Skeletal muscle cell (primary cell): Measurements from ENCODE around the gene KIF26A.

Source experiments
- DNase-seq: peaks from one replicate; pipeline ENCODE4 v3.0.0-alpha.2; 2010; ENCODE audit warnings: low read depth
- H3K4me3 ChIP-seq: 2 replicates; pipeline ENCODE4 v1.5.1; 2011; ENCODE audit warnings: low read depth, mild to moderate bottlenecking, control low read depth, low read length, moderate library complexity

KIF26A gene

DNA sequence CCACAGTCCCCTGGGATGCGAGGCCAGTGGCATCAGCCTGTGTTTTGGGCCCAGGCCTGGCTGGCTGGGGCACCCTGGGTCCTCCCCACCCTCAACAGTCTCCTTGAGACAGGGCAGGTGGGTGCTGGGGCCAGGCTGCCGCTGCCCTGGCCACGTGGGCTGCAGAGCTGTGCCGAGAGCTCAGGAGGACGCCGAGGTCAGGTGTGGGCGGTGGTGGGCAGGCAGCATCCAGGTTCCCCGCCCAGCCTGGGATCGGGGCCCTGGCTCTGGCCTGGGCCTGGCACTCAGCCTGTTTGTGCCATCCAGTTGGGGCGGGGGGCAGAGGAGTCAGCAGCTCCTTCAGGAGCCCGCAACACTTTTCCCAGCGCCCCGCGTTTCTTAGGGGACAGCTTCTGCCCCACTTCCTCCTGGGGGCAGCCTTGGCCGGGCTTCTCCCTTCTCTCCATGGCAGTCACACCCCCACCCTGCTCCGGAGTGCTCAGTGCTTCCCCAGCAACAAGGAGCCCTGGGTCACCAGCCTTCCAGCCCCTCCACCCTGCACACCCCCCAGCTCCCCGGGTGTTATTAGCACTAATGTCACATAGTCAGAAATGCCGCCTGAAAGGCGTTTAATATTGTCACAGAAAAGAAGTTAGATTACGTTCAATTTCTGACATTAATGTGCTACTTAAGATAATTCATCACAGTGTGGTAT is 30.8 kb downstream of the KIF26A start:
- DNase-seq: no peak
- H3K4me3 ChIP-seq: no peak overlapping the region

DNA sequence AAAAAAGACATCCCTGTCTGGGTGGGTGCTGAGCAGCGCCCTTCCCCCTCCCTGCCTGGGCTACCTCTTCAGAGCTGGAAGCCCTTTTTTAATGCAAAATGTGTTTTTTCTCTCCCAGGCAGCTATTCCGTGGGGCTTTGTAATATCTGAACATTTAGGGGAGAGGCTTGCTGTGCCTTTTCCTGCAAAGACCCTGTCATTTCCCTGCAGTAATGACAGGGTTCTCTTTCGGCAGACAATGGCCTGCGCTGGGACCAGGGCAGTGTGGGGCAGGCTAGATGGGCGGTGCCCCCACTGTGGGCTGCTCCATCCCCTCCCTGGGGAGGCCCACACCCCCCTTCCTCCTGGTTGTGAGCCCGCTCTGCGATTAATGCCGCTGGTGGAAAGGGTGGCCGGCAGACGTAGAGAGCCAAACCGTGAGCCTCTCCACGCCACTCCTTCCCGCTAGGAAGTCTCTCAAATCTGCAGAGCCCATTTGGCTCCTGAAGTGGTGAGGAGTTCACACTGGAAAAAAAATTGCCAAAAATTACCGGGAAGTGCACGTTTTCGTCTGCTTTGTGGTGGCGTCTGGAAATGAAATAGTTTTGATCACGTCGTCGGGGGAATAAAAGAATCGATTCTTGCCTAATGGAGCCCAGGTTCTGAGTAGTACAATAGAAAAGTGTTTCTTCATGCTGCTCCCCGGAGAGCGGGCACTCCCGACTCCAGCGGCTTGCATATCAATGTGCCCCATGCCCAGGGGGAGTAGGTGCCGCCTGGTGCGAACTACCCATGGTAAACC is 31.5 kb downstream of the KIF26A start:
- no peak for DNase-seq
- H3K4me3 ChIP-seq: no peak overlapping the region

DNA sequence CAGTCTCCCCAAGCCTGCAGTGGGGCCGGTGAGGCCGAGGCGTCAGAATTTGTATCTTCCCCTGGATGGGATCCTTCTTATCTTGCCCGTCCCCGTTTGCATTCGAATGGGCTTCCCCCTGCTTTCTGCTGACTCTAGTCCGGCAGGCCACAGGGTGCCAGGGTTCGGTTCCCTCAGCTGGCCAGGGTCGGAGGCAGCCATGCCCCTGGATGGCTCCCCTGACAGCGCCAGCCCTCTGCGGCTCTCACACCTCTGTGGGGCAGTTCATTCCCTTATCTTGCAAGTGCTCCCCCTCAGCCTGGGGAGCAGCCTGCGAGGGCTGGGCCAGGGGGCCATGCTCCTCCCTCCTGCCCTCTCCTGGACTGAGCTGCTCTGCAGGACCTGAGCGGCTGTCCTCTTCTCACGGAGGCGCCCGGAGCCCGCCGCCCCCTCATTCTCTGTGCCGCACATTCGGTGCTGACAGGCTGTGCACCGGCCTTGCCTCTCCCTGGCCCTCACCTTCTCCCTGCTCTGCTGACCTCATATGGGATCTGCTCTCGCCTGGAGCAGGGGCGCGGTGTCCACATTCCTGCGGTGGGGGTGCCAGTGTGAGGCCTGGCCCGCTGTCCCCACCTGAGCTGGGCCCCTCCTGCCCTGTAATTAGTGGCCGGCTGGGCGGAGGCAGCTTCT is 32.8 kb downstream of the KIF26A start:
- no peak overlapping the region for H3K4me3 ChIP-seq
- no peak for DNase-seq

DNA sequence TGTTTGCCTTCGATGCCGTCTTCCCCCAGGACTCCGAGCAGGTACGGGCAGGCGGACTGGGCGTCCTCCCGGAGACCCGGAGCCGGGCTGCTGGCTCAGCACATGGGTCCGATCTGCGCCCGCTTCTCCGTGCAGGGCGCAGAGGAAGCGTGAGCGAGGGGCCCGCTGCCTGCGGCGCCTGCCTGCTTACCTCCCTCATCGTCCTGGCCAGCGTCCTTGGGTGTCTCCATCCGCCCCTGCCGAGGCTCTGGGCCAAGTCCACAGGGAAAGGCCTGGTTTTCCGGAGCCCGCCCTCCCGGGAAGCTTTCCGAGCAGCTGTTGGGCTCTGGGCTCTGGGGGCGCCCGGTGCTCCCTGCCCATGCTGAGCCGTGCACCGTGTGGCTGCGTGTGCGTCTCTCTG is 33.5 kb downstream of the KIF26A start:
- no peak for DNase-seq
- no peak overlapping the region for H3K4me3 ChIP-seq

DNA sequence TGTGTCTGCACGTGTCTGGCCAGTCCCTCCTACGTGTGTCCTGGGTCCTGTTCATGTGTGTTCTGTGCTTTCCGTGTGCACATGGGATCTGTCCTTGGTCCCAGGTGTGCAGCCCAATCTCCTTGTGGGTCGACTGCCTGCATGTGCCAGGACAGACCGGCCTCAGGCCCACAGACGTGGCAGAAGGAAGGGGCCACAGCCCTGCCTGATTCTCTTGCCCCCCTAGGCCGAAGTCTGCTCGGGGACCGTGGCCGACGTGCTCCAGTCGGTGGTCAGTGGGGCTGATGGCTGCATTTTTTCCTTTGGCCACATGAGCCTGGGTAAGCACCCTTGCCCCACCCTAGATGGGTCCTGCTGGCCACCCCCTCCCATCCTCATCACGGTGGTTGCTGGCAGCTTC is 34.0 kb downstream of the KIF26A start:
- no peak overlapping the region for H3K4me3 ChIP-seq
- no peak for DNase-seq

DNA sequence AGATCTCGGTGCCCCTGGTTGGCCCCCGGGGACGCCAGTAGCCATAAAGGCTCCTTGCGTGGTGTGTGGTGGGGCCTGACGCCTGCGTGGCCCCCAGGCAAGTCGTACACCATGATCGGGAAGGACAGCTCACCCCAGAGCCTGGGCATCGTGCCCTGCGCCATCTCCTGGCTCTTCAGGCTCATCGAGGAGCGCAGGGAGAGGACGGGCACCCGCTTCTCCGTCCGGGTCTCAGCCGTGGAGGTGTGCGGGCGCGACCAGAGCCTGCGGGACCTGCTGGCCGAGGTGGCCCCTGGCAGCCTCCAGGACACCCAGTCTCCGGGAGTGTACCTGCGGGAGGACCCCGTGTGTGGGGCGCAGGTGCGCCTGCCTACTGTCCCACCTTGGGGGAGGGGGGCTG is 34.5 kb downstream of the KIF26A start:
- H3K4me3 ChIP-seq: no peak overlapping the region
- no peak for DNase-seq

DNA sequence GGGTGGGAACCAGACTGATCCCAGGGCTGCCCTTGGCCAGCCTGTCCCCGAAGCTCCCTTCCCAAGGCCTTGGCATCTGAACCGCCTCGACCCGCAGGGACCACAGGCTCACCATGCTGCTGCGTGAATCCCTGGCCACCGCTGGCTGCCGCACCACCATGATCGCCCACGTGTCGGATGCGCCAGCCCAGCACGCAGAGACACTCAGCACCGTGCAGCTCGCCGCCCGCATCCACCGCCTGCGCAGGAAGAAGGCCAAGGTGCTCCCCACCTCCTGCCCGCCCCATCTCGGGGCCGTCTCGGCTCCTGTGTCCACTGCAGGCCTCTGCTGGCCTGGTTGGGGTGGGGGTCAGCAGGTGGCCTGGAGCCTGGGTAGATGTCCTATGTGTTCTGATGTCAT is 35.7 kb downstream of the KIF26A start:
- no peak for DNase-seq
- no peak overlapping the region for H3K4me3 ChIP-seq

DNA sequence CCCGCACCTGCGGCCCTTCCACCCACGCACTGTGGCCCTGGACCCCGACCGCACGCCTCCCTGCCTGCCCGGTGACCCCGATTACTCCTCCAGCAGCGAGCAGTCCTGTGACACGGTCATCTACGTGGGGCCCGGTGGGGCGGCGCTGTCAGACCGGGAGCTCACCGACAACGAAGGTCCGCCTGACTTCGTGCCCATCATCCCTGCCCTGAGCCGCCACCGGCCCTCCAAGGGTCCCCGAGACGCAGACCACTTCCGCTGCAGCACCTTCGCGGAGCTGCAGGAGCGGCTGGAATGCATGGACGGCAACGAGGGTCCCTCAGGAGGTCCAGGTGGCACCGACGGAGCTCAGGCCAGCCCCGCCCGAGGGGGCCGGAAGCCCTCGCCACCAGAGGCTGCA is 36.7 kb downstream of the KIF26A start:
- no peak for DNase-seq
- H3K4me3 ChIP-seq: no peak overlapping the region

DNA sequence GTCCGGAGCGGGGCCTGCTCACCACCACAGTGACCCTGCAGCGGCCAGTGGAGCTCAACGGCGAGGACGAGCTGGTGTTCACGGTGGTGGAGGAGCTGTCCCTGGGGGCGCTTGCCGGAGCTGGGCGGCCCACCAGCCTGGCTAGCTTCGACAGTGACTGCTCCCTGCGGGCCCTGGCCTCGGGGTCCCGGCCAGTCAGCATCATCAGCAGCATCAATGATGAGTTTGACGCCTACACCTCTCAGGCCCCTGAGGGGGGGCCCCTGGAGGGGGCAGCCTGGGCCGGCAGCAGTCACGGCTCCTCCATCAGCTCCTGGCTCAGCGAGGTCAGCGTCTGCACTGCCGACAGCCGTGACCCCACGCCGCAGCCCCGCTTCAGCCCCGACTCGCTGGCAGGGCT is 37.4 kb downstream of the KIF26A start:
- H3K4me3 ChIP-seq: no peak overlapping the region
- no peak for DNase-seq

DNA sequence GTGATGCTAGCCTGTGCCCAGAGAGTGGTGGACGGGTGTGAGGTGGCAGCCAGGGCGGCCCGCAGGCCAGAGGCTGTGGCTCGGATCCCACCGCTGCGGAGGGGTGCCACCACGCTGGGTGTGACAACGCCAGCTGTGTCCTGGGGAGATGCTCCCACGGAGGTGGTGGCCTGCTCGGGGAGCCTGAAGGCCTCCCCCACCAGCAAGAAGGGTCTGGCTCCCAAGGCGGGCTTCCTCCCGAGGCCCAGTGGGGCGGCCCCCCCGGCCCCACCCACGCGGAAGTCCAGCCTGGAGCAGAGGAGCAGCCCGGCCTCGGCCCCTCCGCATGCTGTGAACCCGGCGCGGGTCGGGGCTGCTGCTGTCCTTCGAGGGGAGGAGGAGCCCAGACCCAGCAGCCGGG is 38.2 kb downstream of the KIF26A start:
- H3K4me3 ChIP-seq: no peak overlapping the region
- no peak for DNase-seq

DNA sequence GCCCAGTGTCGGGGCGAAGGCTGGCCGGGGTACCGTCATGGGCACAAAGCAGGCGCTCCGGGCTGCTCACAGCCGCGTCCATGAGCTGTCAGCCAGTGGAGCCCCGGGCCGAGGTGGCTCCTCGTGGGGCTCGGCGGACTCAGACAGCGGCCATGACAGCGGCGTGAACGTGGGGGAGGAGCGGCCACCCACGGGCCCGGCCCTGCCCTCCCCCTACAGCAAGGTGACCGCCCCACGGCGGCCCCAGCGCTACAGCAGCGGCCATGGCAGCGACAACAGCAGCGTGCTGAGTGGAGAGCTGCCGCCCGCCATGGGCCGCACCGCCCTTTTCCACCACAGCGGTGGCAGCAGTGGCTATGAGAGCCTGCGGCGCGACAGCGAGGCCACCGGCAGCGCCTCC is 39.0 kb downstream of the KIF26A start:
- no peak overlapping the region for H3K4me3 ChIP-seq

DNA sequence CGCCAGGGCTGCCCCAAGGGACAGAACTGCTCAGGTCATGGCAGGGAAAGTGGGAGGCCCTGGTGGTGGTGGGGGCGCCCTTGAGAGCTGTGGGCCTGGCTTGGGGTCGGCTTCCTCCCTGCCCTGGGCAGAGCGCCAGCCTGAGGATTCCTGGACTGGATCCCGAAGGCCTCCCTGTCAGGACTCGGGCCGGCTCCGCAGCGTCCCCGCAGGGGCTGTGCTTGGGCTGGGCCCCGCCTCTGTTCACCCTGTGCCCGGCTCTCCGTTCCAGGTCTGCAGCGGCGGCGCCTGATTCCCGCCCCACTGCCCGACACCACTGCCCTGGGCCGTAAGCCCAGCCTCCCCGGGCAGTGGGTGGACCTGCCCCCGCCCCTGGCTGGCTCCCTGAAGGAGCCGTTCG is 39.9 kb downstream of the KIF26A start:
- DNase-seq: no peak
- no peak overlapping the region for H3K4me3 ChIP-seq

More for the DNA sequence above, 39.0 kb downstream of the KIF26A start:
- no peak for DNase-seq

DNA sequence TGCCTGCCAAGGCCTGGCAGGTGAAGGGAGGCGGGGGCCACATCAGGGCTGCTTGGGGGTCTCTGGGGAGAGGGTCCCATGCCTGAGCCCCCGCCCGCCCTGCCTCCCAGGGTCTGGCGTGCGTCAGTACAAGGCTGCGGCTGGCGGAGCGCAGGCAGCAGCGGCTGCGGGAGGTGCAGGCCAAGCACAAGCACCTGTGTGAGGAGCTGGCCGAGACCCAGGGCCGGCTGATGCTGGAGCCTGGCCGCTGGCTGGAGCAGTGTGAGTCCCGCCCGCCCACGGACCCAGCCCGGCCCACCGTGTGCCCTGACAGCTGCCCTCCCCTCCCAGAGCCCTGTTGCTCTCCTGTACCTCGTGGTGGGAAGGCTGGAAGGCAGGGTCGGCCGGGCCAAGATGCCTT is 40.7 kb downstream of the KIF26A start:
- no peak overlapping the region for H3K4me3 ChIP-seq
- no peak for DNase-seq

DNA sequence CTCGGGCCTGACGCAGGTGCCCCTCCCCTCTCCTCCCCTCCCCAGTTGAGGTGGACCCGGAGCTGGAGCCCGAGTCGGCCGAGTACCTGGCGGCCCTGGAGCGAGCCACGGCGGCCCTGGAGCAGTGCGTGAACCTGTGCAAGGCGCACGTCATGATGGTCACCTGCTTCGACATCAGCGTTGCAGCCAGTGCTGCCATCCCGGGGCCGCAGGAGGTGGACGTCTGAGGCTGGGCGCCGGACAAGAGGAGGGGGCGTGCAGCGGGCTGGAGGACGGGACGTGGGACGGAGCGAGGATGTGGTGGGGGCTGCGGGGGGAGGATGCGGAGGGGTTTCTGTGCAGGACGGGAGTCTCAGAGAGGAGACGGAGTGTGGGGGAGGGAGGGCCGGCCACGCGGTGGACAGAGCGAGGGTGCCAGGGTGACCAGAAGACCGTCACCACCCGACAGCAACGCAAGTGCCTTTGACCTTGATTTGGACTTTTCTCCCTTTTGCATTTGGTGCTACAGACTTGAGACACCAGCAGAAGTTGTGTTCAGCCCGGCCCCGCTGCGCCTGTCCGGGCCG is 41.3 kb downstream of the KIF26A start:
- H3K4me3 ChIP-seq: no peak overlapping the region
- no peak for DNase-seq

DNA sequence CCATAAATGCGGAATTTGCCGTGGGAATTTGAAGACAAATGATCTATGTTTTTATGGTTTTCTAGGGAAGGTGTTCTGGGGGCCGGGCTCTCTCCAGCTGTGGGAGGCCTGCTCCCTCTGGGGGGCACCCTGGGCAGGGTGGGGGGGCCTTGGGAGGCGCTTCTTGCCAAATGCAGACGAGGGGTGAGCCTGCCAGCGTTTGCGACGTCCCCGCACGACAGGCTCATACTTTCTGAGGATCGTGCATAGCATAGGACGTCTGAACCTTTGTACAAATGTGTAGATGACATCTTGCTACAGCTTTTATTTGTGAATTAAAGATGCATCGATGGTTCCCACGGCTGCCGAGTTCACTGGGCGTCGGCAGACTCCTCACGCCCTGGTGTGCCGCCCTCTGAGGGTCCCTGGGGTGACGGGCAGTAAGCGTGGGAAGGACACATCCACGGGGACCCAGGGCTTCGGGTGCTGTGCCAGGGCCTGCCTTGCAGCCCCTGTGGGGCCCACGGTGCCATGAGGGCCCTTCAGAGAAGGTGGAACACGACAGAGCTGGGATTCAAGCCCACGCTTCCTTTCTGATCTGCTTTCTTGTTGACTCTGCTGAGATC is 42.3 kb downstream of the KIF26A start:
- H3K4me3 ChIP-seq: no peak overlapping the region
- no peak for DNase-seq

DNA sequence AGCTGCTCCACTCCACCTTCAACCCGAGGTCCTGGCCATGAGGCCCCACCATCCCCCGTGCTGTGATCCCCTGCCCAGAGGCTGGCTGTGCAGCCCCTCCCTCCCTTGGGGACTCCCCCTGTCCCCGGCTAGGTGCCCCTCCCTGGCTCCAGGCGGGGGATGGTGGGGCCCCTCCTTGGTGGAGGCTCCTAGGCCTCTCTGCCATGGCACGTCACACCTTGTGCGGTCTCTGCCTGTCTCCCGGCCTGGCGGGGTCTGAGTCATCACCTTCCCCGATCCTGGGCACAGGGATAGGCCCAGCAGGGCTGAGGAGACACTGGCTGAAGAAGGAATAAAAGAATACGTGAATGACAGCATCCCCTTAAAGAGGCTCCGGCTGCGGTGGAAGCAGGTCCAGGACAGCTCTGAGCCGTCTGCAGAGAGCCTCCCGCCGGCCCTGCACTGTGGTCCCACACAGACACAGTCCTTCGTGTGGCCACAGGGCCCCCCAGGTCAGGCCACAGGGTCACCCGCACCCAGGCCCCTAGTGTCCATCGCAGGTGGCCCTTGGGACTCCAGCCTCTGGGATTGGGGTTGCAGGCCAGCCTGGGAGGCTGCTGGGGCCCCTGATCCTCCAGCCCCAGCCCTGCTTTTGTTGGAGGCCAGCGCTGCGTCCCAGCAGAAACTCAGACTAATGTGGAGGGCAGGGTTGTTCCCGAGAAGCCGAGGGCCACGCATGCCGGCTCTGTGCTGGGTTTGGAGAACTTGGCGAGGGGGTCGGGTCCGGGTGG is 43.6 kb downstream of the KIF26A start:
- DNase-seq: no peak
- no peak overlapping the region for H3K4me3 ChIP-seq

DNA sequence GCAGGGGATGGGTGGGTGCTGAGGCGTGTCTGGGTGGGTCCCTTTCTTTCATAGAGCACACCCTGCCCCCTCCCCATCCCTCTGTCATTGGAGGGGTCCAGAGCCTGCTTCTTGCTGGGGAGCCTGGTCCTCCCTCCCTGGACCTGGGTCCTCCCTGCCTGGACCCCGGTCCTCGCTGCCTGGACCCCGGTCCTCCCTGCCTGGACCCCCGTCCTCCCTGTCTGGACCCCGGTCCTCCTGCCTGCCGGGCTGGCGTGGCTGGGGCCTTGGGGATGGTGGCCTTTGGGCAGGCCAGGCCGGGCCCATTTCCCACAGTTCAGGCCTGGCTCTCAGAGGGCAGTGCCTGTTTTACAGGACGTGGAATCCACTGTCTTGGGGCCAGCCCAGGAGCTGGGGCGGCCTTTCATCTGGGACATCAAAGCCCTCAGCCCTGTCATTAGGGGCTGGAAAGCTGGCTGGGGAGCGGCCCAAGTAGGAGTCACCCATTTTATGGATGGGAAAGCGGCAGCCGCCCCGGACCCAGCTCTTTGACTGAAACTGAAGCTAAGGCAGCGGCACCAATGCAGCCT is 44.6 kb downstream of the KIF26A start:
- H3K4me3 ChIP-seq: no peak overlapping the region
- DNase-seq: no peak

DNA sequence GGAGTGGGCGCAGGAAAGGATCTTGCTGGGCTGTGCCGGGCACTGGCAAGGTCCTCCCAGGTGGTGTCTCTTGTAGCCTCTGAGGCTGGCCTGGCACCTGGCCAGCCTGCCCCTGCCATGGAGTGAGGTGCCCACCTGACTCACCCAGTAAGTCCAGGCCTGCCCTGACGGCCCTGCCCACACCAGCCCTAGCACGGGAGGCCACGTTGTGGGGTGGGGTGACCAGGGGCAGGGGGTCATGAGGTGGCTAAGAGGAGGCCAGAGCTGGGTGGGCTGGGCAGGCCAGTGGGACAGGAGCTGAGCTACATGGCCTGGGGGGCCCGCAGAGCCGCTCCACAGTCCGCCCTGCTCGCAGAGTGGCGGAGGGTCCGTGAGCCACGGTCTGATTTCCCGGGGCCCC is 45.4 kb downstream of the KIF26A start:
- no peak overlapping the region for H3K4me3 ChIP-seq
- no peak for DNase-seq

DNA sequence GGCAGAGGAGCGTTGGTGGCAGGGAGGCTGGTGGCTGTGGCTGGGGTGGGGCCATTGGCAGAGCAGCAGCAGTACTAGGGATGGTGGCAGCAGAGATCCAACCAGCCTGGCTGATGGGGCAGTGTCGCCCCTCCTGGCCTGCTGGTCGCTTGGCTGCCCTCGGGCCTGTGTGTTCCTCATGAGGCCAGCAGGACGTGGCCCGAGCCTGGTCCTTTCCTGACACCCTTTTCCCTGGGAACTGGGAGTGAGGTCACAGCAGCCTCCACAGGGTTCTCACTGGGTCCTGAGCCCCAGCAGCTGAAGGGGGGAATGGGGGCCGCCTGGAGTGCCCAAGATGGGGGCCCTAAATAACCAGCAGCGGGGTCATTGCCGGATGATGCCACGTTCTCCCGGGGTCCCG is 46.1 kb downstream of the KIF26A start:
- H3K4me3 ChIP-seq: no peak overlapping the region
- DNase-seq: no peak
